Naive thymus-derived CD4-positive, alpha-beta T cell (primary cell): ENCODE data around the gene EDAR. TPM values are rescaled to one million over a fixed set of nuclear protein-coding genes. Genes with fewer than 3 reads are reported as not detected.

ENCODE experiments used
- ATAC-seq: fragments of 150-1000 bp; cut with Tn5 transposase; 2 replicates; pipeline ENCODE4 v1.10.0; 2021; ENCODE audit warnings: mild to moderate bottlenecking, moderate library complexity
- CTCF ChIA-PET: fragments of 350-600 bp; sonication (Branson Sonifier 250); formaldehyde crosslinking; loops from one replicate; lab custom pipeline; 2021; ENCODE audit warnings: antibody characterized with exemption; lab: Charles Lee
- POLR2A ChIA-PET: fragments of 350-600 bp; sonication (Branson Sonifier 250); formaldehyde crosslinking; loops from one replicate; lab custom pipeline; 2021; ENCODE audit warnings: antibody characterized with exemption, inconsistent platforms; lab: Charles Lee
- DNase-seq, 9 donors: peaks; one replicate each; pipeline versions ENCODE4 v3.0.0 to v3.0.0-alpha.2; 2020 to 2022; ENCODE audit warnings: mixed read lengths in 1 of 9
- H3K27ac ChIP-seq: one replicate; pipeline ENCODE4 v1.7.0; 2013; ENCODE audit warnings: mild to moderate bottlenecking, low read depth, low read length, moderate library complexity
- H3K27me3 ChIP-seq, 2 donors: one replicate each; pipeline ENCODE4 v1.7.0; 2013; ENCODE audit warnings: low read length in 2 of 2, mild to moderate bottlenecking in 2 of 2, moderate library complexity in 2 of 2; ENCODE audit not compliant: control insufficient read depth in 2 of 2, insufficient read depth in 2 of 2
- H3K36me3 ChIP-seq, 3 experiments: 1 replicate in 2 of 3; 2 replicates in 1 of 3; pipeline ENCODE4 v1.7.0; 2013; ENCODE audit warnings: low read length in 3 of 3, mild to moderate bottlenecking in 3 of 3, moderate library complexity in 1 of 3; ENCODE audit not compliant: insufficient read depth in 3 of 3, control insufficient read depth in 2 of 3
- H3K4me1 ChIP-seq, 2 donors: one replicate each; pipeline ENCODE4 v1.7.0; 2013; ENCODE audit warnings: low read length in 2 of 2, mild to moderate bottlenecking in 2 of 2, moderate library complexity in 1 of 2; ENCODE audit not compliant: control insufficient read depth in 2 of 2, insufficient read depth in 2 of 2
- H3K4me3 ChIP-seq: 2 replicates; pipeline ENCODE4 v1.7.0; 2013; ENCODE audit warnings: mild to moderate bottlenecking, low read length
- H3K9me3 ChIP-seq, 3 experiments: 1 replicate in 2 of 3; 2 replicates in 1 of 3; pipeline ENCODE4 v1.7.0; 2013; ENCODE audit warnings: low read length in 3 of 3; ENCODE audit not compliant: control insufficient read depth in 2 of 3
- H3K27ac Mint-ChIP-seq, 9 donors: one replicate each; pipeline ENCODE4 v1.8.0; 2020 to 2022; ENCODE audit warnings: mixed read lengths in 9 of 9, mild to moderate bottlenecking in 8 of 9, moderate library complexity in 5 of 9, inconsistent platforms in 2 of 9
- H3K27me3 Mint-ChIP-seq, 5 donors: one replicate each; pipeline ENCODE4 v1.8.0; 2021 to 2022; ENCODE audit warnings: mixed read lengths in 5 of 5, mild to moderate bottlenecking in 1 of 5
- H3K36me3 Mint-ChIP-seq, 5 donors: one replicate each; pipeline ENCODE4 v1.8.0; 2020 to 2022; ENCODE audit warnings: mixed read lengths in 5 of 5, mild to moderate bottlenecking in 3 of 5, inconsistent platforms in 1 of 5
- H3K4me1 Mint-ChIP-seq, 7 donors: one replicate each; pipeline ENCODE4 v1.8.0; 2020 to 2022; ENCODE audit warnings: mixed read lengths in 7 of 7, mild to moderate bottlenecking in 3 of 7, inconsistent platforms in 1 of 7
- H3K4me3 Mint-ChIP-seq, 10 donors: one replicate each; pipeline ENCODE4 v1.8.0; 2020 to 2022; ENCODE audit warnings: mild to moderate bottlenecking in 10 of 10, mixed read lengths in 10 of 10, moderate library complexity in 6 of 10, inconsistent platforms in 2 of 10
- H3K9me3 Mint-ChIP-seq, 11 donors: one replicate each; pipeline ENCODE4 v1.8.0; 2020 to 2022; ENCODE audit warnings: mixed read lengths in 11 of 11, mild to moderate bottlenecking in 4 of 11, inconsistent platforms in 1 of 11, moderate library complexity in 1 of 11
- intact Hi-C, 2 donors: fragments of 100-400 bp; cut with micrococcal nuclease; formaldehyde crosslinking; loops; one replicate each; pipeline ENCODE4 v1.15.1; 2023
- polyA plus RNA-seq, 2 donors: library from polyadenylated mRNA; unstranded; fragments of 300-500 nt; fragmentation: Illumina TruSeq; gene quantifications; one replicate each; pipeline ENCODE4 v1.2.3, GENCODE V29; 2021
- total RNA-seq, 6 experiments: library from RNA in 5 of 6; stranded (reverse) in 5 of 6; gene quantifications; 1 replicate in 5 of 6; 2 replicates in 1 of 6; pipeline ENCODE4 v1.2.3 and lab custom pipeline; 2021 to 2026

EDAR gene
- total and polyA plus RNA-seq, 7 experiments from 2014 or later = 0.17 to 26.8 (median 21.6) TPM

DNA sequence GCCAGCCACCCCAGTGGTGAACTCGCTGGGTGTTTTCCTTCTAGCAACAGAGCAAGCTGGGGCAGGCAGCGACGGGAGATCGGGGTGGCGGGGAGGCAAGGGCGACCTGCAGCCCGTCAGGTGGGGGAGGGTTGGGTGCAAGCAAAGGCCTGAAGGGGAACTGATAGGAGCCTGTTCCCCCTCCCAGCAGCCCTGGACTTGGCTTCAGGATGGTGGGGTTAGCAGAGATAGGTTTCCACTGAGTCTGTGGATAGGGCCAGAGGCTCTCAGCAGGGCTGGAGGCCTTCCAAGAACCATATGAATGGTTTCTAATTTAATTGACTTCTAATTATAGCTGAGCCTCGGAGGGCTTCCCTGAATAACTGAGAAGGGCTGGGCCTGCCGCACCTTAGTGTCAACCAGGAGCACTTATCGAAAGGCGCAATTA lies 55.3 kb downstream of the EDAR start:
- Mint-ChIP-seq H3K36me3 (peaks cover 0 to 23% (median 0%) of the 10 kb centered on the region in 5 donors), H3K27ac (peak overlapping the region in 5 of 9 donors; percentile 30 to 78 (median 73)), H3K9me3 (no peaks in the 10 kb centered on the region), H3K4me3 (no peak overlapping the region), H3K27me3 (no peaks in the 10 kb centered on the region), H3K4me1 (peaks cover 10 to 74% (median 53%) of the 10 kb centered on the region in 7 donors)
- Histone ChIP-seq H3K9me3 (no peaks in the 10 kb centered on the region), H3K4me1 (peaks cover 0 to 10% of the 10 kb centered on the region in 2 donors), H3K27ac (no peak overlapping the region), H3K4me3 (no peak overlapping the region), H3K36me3 (peaks cover 0 to 28% (median 0%) of the 10 kb centered on the region in 3 experiments), H3K27me3 (no peaks in the 10 kb centered on the region)
- POLR2A ChIA-PET = no interaction called here
- DNase-seq (no peak), ATAC-seq (no peak)
- intact Hi-C loops = no loop called here
- CTCF ChIA-PET = no interaction called here

DNA sequence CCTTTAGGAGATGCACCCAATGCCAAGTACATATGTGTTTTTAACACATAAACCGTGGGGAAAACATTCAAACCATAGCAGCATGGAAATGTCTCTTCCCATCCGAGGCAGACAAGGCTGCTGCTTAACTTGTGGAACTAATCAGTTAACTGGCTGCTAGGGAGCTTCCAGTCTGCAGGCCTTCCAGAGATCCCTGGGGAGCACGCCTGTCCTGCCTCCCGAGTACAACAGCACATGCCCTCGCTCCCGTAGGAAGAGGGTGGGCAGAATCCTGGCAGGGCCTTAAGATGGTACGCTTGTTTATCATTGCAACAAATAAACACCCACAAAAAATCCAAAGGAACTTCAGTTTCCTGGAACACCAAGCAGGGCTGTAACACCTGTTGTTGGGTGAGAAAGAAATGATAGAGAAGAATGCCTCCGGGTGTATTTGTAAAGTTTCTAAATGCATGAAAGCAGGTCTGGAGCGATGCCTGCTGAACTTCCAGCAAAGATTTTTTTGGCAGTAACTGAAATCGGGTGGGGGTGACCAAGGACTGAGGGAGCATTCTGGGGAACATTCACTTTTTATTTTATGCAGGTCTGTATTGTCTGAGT lies 56.2 kb downstream of the EDAR start:
- Mint-ChIP-seq H3K9me3 (no peaks in the 10 kb centered on the region), H3K4me1 (peaks cover 8 to 73% (median 49%) of the 10 kb centered on the region in 7 donors), H3K36me3 (peaks cover 0 to 30% (median 4%) of the 10 kb centered on the region in 5 donors), H3K27ac (peak overlapping the region in 8 of 9 donors; percentile 30 to 85 (median 74)), H3K27me3 (no peaks in the 10 kb centered on the region), H3K4me3 (no peak overlapping the region)
- Histone ChIP-seq H3K27ac (no peak overlapping the region), H3K4me1 (peaks cover 0 to 11% of the 10 kb centered on the region in 2 donors), H3K4me3 (no peak overlapping the region), H3K27me3 (no peaks in the 10 kb centered on the region), H3K9me3 (no peaks in the 10 kb centered on the region), H3K36me3 (peaks cover 0 to 36% (median 0%) of the 10 kb centered on the region in 3 experiments)
- CTCF ChIA-PET = no interaction called here
- ATAC-seq (no peak), DNase-seq (no peak)
- POLR2A ChIA-PET = no interaction called here
- intact Hi-C loops = no loop called here

GRCh38 chr2:108931372-108931771 lies 57.6 kb downstream of the EDAR start:
- Histone ChIP-seq H3K4me3 (no peak overlapping the region), H3K4me1 (peaks cover 0 to 10% of the 10 kb centered on the region in 2 donors), H3K27ac (no peak overlapping the region), H3K9me3 (no peaks in the 10 kb centered on the region), H3K36me3 (peaks cover 0 to 51% (median 0%) of the 10 kb centered on the region in 3 experiments), H3K27me3 (no peaks in the 10 kb centered on the region)
- ChIA-PET CTCF (interaction anchor here (0.5 to 4.3 kb wide), 4 partner anchors 16 to 69 kb away, joined by 3 to 49 read pairs (median 6); partner anchors contain the start of gene EDAR), POLR2A (interaction anchor here (0.6 to 1.1 kb wide), 2 partner anchors 56 to 146 kb away, joined by 3 to 5 read pairs; no protein-coding TSS in a partner anchor)
- H3K36me3 Mint-ChIP-seq = peaks cover 0 to 34% (median 4%) of the 10 kb centered on the region in 5 donors
- peak overlapping the region in 8 of 9 donors; percentile 37 to 86 (median 75) for H3K27ac Mint-ChIP-seq
- H3K27me3 Mint-ChIP-seq = no peaks in the 10 kb centered on the region
- no peaks in the 10 kb centered on the region for H3K9me3 Mint-ChIP-seq
- DNase-seq (no peak), ATAC-seq (no peak)
- peaks cover 2 to 59% (median 39%) of the 10 kb centered on the region in 7 donors for H3K4me1 Mint-ChIP-seq
- H3K4me3 Mint-ChIP-seq = no peak overlapping the region
- intact Hi-C loops = no loop called here

DNA sequence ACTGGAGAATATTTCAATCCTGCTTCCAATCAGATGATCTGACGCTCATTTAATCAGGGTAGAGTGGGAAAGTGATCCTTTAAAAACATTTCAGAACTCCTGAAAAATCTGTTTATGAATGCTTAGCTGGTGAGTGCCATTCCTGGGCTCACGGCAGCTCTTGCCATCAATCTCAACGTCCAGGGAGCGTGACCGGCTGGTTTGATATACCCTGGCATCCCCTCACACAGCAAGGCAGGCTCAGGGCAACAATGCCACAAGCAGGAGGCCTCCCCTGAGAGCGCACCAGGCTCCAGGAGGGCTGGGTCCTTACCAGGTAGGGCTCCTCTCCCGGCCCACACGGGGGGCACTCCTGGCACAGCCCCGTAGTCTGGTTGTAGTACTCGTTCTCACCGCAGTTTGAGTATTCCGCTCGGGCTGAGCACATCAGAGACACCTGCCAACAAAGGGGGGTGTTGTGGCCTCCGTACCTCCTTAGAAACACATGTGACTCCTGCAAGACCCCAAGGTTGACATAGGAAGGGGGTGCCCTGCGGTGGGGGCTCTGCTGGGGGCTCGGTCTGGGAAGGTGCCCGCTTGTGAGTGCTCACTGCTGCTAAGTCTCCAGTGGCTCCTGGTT lies 59.1 kb downstream of the EDAR start:
- DNase-seq (no peak), ATAC-seq (no peak)
- peak overlapping the region in 3 of 9 donors; percentile 43 to 77 (median 60) for H3K27ac Mint-ChIP-seq
- POLR2A ChIA-PET = interaction anchor here (0.6 to 0.9 kb wide), 2 partner anchors 57 to 60 kb away, joined by 3 to 4 read pairs; no protein-coding TSS in a partner anchor
- peaks cover 0 to 5% of the 10 kb centered on the region in 2 donors for H3K4me1 ChIP-seq
- peaks cover 0 to 43% (median 4%) of the 10 kb centered on the region in 5 donors for H3K36me3 Mint-ChIP-seq
- no peaks in the 10 kb centered on the region for H3K9me3 Mint-ChIP-seq
- H3K27me3 Mint-ChIP-seq = no peaks in the 10 kb centered on the region
- H3K36me3 ChIP-seq = peaks cover 0 to 66% (median 0%) of the 10 kb centered on the region in 3 experiments
- H3K4me3 Mint-ChIP-seq = no peak overlapping the region
- H3K27ac ChIP-seq = no peak overlapping the region
- intact Hi-C loops = loop anchor here (2.0 to 10.0 kb wide), 2 partner anchors 29 to 215 kb away; no protein-coding TSS in a partner anchor
- CTCF ChIA-PET = interaction anchor here (0.6 to 4.3 kb wide), 5 partner anchors 19 to 90 kb away, joined by 3 to 49 read pairs (median 6); partner anchors contain the start of gene EDAR
- H3K4me1 Mint-ChIP-seq = peaks cover 2 to 48% (median 30%) of the 10 kb centered on the region in 7 donors
- H3K4me3 ChIP-seq = no peak overlapping the region
- H3K9me3 ChIP-seq = no peaks in the 10 kb centered on the region
- no peaks in the 10 kb centered on the region for H3K27me3 ChIP-seq

DNA sequence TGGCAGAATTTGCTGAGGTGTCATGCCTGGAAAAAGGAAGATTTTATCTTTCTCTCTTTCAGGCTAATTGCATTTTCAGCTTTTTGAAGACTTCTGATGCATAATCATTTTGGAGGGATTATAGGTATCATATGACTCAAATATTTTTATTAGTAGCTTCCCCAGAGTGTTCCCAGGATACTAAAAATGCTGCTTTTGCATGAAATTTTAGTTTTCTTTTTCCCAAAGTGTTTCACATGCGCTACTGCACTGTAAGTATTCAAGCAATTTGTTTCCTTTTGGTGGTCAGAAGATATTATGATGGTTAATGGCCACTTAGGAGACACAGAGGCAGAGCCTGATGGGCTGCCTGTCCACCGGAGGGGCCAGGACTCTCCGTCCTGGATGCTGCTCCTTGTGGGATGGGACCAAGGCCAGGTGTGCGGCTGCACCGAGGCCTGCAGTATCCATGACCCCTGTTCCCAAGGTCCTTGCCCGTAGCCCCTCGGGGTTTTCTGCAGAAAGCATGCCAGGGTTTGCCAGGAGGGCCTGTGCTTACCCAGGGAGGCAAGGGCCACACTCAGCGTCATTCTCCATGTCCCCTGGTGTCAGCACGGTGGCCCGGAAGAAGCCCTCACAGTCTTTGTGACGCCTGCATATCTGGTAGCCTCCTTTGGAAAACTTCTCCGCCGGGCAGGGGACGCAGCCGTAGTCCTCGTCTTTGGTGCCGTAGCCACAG lies 60.2 kb downstream of the EDAR start:
- peaks cover 0 to 5% of the 10 kb centered on the region in 2 donors for H3K4me1 ChIP-seq
- ChIA-PET CTCF (interaction anchor here (0.6 to 4.3 kb wide), 16 partner anchors 12 to 582 kb away, joined by 3 to 49 read pairs (median 6); partner anchors contain the start of gene EDAR), POLR2A (interaction anchor here (0.7 to 2.1 kb wide), 5 partner anchors 30 to 205 kb away, joined by 3 to 9 read pairs (median 5); partner anchors contain the start of gene EDAR)
- Mint-ChIP-seq H3K27ac (peak overlapping the region in 3 of 9 donors; percentile 0 to 26 (median 4)), H3K4me1 (peaks cover 2 to 38% (median 30%) of the 10 kb centered on the region in 7 donors), H3K4me3 (no peak overlapping the region), H3K27me3 (no peaks in the 10 kb centered on the region), H3K9me3 (no peaks in the 10 kb centered on the region), H3K36me3 (peaks cover 0 to 49% (median 5%) of the 10 kb centered on the region in 5 donors)
- no peak for ATAC-seq
- no peak overlapping the region for H3K4me3 ChIP-seq
- no peaks in the 10 kb centered on the region for H3K27me3 ChIP-seq
- H3K9me3 ChIP-seq = no peaks in the 10 kb centered on the region
- DNase-seq = peak in 1 of 9 donors; percentile 12
- H3K36me3 ChIP-seq = peaks cover 0 to 70% (median 0%) of the 10 kb centered on the region in 3 experiments
- intact Hi-C loops = loop anchor here (1.0 to 10.0 kb wide), 11 partner anchors 30 to 581 kb away; partner anchors contain the start of gene EDAR (in 1 of the 2)
- H3K27ac ChIP-seq = no peak overlapping the region
